Measurements from ENCODE around the gene KCNE4. TPM values are rescaled to one million over a fixed set of nuclear protein-coding genes. Genes with fewer than 3 reads are reported as not detected.

Gene KCNE4
- total and polyA plus RNA-seq, 2 experiments from 2014 or later = not detected

- TF ChIP-seq, protein P1, sequence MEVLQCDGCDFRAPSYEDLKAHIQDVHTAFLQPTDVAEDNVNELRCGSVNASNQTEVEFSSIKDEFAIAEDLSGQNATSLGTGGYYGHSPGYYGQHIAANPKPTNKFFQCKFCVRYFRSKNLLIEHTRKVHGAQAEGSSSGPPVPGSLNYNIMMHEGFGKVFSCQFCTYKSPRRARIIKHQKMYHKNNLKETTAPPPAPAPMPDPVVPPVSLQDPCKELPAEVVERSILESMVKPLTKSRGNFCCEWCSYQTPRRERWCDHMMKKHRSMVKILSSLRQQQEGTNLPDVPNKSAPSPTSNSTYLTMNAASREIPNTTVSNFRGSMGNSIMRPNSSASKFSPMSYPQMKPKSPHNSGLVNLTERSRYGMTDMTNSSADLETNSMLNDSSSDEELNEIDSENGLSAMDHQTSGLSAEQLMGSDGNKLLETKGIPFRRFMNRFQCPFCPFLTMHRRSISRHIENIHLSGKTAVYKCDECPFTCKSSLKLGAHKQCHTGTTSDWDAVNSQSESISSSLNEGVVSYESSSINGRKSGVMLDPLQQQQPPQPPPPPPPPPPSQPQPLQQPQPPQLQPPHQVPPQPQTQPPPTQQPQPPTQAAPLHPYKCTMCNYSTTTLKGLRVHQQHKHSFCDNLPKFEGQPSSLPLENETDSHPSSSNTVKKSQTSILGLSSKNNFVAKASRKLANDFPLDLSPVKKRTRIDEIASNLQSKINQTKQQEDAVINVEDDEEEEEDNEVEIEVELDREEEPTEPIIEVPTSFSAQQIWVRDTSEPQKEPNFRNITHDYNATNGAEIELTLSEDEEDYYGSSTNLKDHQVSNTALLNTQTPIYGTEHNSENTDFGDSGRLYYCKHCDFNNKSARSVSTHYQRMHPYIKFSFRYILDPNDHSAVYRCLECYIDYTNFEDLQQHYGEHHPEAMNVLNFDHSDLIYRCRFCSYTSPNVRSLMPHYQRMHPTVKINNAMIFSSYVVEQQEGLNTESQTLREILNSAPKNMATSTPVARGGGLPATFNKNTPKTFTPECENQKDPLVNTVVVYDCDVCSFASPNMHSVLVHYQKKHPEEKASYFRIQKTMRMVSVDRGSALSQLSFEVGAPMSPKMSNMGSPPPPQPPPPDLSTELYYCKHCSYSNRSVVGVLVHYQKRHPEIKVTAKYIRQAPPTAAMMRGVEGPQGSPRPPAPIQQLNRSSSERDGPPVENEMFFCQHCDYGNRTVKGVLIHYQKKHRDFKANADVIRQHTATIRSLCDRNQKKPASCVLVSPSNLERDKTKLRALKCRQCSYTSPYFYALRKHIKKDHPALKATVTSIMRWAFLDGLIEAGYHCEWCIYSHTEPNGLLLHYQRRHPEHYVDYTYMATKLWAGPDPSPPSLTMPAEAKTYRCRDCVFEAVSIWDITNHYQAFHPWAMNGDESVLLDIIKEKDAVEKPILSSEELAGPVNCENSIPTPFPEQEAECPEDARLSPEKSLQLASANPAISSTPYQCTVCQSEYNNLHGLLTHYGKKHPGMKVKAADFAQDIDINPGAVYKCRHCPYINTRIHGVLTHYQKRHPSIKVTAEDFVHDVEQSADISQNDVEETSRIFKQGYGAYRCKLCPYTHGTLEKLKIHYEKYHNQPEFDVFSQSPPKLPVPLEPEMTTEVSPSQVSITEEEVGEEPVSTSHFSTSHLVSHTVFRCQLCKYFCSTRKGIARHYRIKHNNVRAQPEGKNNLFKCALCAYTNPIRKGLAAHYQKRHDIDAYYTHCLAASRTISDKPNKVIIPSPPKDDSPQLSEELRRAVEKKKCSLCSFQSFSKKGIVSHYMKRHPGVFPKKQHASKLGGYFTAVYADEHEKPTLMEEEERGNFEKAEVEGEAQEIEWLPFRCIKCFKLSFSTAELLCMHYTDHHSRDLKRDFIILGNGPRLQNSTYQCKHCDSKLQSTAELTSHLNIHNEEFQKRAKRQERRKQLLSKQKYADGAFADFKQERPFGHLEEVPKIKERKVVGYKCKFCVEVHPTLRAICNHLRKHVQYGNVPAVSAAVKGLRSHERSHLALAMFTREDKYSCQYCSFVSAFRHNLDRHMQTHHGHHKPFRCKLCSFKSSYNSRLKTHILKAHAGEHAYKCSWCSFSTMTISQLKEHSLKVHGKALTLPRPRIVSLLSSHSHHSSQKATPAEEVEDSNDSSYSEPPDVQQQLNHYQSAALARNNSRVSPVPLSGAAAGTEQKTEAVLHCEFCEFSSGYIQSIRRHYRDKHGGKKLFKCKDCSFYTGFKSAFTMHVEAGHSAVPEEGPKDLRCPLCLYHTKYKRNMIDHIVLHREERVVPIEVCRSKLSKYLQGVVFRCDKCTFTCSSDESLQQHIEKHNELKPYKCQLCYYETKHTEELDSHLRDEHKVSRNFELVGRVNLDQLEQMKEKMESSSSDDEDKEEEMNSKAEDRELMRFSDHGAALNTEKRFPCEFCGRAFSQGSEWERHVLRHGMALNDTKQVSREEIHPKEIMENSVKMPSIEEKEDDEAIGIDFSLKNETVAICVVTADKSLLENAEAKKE (CRISPR knock-in tag; IDR thresholded peaks at IDR 0.05) = no peak
- TF ChIP-seq STAT1 (IDR thresholded peaks at IDR 0.05; ENCODE audit: unreplicated experiment) (no peak), ETS1 (IDR thresholded peaks at IDR 0.05) (no peak), CREB1 (CRISPR knock-in tag; IDR thresholded peaks at IDR 0.05; ENCODE audit: low read depth) (no peak), JUNB (IDR thresholded peaks at IDR 0.05; ENCODE audit: unreplicated experiment) (no peak), POLR2AphosphoS5 (IDR thresholded peaks at IDR 0.05; ENCODE audit: low read depth) (no peak), ZNF114 (CRISPR knock-in tag; IDR thresholded peaks at IDR 0.05) (no peak), EZH2phosphoT487 (IDR thresholded peaks at IDR 0.05; ENCODE audit: unreplicated experiment) (no peak), ZNF331 (CRISPR knock-in tag; IDR thresholded peaks at IDR 0.05; ENCODE audit: low read depth) (no peak)
- TF ChIP-seq, protein P2, sequence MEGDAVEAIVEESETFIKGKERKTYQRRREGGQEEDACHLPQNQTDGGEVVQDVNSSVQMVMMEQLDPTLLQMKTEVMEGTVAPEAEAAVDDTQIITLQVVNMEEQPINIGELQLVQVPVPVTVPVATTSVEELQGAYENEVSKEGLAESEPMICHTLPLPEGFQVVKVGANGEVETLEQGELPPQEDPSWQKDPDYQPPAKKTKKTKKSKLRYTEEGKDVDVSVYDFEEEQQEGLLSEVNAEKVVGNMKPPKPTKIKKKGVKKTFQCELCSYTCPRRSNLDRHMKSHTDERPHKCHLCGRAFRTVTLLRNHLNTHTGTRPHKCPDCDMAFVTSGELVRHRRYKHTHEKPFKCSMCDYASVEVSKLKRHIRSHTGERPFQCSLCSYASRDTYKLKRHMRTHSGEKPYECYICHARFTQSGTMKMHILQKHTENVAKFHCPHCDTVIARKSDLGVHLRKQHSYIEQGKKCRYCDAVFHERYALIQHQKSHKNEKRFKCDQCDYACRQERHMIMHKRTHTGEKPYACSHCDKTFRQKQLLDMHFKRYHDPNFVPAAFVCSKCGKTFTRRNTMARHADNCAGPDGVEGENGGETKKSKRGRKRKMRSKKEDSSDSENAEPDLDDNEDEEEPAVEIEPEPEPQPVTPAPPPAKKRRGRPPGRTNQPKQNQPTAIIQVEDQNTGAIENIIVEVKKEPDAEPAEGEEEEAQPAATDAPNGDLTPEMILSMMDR (conservative IDR thresholded peaks at IDR 0.05; ENCODE audit: low read depth in 2 of 2) = no peak
These were observed 30.9 kb upstream of the KCNE4 start (continued) for GRCh38 chr2:223020971-223021675.

Data from GM23338 (cell line).